ENCODE data around the gene ZSCAN4.

Gene ZSCAN4, protein sequence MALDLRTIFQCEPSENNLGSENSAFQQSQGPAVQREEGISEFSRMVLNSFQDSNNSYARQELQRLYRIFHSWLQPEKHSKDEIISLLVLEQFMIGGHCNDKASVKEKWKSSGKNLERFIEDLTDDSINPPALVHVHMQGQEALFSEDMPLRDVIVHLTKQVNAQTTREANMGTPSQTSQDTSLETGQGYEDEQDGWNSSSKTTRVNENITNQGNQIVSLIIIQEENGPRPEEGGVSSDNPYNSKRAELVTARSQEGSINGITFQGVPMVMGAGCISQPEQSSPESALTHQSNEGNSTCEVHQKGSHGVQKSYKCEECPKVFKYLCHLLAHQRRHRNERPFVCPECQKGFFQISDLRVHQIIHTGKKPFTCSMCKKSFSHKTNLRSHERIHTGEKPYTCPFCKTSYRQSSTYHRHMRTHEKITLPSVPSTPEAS

DNA sequence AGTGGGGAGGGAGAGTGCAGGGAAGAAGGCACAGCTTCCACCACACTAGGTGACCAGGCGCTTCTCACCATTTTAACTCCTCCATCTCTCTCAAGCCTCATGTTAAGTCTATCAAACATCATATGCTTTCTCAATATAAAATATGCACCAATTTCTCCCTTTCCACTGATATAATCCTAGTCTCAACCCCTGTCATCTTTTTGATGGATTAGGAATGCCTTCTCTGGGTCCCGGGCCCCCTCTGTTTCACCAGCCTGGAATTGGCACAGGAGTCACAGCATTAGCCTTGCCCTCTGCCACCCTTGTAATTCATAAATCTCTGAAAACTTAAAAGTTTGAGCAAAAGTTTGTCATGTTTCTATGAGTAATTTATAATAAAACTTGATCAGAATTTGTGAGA, at the start of gene ZSCAN4:
Gene ZSCAN4 (plus strand): TSS at position 301 of the 400 bp plus-strand sequence. CDS start 7,211 bp downstream, outside the sequence.
- DNase-seq: no peak

GRCh38 chr19:57620673-57621348, 47.9 kb upstream of the ZSCAN4 start:
- no peak for DNase-seq

DNA sequence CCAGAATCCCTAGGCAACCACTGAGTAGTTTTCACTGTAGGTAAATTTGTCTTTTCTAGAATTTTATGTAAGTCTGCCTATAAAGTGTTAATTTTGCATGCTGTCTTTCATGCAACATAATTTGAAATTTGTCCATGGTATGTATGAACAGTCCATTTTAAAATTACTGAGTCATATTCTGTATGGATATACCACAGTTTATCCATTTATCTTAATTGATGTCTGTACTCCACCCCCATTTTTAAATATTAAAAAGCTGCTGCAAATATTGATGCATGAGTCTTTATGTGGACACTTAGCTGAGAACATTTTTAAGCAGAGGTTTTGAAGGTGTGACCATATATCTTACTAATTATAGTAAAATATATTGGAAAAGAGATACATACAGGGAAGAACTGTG, 45.6 kb upstream of the ZSCAN4 start:
- DNase-seq: no peak

DNA sequence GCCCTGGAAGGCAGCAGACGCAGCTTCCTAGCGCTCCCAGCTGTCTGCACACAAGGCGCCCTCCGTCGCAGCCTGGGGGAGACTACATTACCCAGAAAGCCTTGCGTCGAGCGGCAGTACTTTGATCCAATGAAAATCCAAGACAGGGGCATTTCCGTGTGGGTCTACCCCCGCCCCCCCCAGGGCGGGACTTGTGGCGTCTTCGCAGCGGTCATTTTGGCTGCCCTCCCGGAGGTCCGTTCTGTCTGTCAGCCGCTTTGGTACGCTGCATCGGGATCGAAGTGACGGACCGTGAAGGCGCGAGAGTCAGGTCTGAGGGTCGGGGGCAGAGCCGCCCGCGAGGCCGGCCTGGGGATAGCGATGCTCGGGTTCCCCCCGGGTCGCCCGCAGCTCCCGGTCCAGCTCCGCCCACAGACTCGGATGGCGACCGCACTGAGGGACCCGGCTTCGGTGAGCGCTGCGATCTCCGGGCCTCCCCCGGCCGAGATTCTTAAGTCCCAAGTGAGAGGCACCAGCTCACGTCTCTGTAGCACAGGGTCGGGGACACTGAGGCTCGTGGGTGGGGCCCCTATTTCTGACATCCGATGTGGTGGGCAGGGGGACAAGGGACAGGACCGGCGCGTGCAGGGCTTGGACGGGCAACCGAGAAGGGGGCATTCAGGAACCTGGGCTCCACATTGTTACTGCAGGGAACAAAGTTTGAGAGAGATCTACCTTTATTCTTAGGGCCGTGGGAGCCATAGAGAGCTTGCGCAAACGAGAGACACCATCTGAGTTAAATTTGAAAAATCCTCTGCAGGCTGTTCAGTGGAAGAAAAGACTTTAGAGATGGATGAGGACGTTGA, 35.5 kb upstream of the ZSCAN4 start, which contains the start of gene ZNF211:
Gene ZNF211 (plus strand): TSS at position 182 of the 845 bp plus-strand sequence. CDS start 179 bp downstream, at position 361.
- peak; percentile 74 for DNase-seq

- DNase-seq: no peak
Measured at GRCh38 chr19:57633832-57634131, 35.0 kb upstream of the ZSCAN4 start.

GRCh38 chr19:57637379-57637778, 31.4 kb upstream of the ZSCAN4 start:
- DNase-seq: no peak

DNA sequence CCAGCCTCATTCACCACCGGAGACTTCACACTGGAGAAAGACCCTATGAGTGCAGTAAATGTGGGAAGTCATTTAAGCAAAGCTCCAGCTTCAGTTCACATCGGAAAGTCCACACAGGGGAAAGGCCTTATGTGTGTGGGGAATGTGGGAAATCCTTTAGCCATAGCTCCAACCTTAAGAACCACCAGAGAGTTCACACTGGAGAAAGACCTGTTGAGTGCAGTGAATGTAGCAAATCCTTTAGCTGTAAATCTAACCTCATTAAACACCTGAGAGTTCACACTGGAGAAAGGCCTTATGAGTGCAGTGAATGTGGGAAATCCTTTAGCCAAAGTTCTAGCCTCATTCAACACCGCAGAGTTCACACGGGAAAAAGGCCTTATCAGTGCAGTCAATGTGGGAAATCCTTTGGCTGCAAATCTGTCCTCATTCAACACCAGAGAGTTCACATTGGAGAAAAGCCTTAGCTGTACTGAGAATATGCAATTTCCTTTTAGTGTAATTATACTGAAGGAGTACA, 27.0 kb upstream of the ZSCAN4 start:
- no peak for DNase-seq

DNA sequence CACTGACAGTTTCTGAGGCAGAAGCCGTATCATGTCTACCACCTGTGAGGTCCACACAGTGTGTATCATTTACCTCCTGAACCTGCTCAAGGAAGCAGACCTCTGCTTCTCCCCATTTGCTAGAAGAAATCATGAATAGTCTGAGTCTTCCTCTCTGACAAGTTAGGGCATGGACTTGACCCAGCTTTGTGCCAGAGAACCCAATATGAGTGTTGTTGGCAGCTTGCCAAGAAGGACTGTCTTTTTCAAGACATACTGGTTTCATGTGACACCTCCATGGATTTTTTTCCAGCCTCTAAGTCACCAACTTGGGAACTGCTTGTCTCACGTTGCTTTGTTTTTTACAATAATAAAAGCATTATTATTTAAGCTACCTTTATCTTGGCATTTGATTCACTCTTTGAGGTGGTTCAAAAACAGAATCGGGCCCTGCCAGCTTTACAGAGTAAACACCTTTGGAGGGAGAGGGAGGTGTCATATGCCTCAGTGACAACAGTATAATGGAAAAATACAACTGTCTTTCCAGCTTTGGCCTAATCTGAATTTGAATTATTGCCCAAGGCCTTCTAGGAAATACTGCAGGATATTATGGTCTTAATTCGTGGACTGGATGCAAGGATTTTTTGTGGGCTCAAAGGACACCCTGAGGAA, 26.2 kb upstream of the ZSCAN4 start:
- no peak for DNase-seq

- no peak for DNase-seq
Measured at GRCh38 chr19:57643734-57644133, 25.0 kb upstream of the ZSCAN4 start.

- no peak for DNase-seq
Measured at GRCh38 chr19:57648331-57649003, 20.3 kb upstream of the ZSCAN4 start.

GRCh38 chr19:57651654-57651996, 17.1 kb upstream of the ZSCAN4 start:
- DNase-seq: no peak

GRCh38 chr19:57653689-57654088, 15.0 kb upstream of the ZSCAN4 start:
- no peak for DNase-seq

DNA sequence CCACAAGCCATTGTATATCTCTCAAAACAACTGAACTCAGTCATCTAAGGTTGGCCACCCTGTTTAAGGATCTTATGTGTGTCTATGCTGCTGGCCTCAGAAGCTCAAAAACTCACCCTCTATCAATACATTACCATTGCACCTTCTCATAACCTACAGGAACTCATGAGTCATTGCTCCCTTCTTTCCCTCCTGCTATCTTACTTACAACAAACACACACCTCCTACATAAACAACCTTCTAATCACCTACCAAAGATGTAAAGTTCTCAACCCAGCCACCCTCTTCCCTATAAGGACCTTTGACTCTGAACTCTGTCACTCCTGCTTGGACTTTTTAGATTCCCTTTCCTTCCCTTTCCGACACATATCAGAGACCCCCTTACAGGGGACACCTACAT, 13.3 kb upstream of the ZSCAN4 start:
- DNase-seq: no peak

DNA sequence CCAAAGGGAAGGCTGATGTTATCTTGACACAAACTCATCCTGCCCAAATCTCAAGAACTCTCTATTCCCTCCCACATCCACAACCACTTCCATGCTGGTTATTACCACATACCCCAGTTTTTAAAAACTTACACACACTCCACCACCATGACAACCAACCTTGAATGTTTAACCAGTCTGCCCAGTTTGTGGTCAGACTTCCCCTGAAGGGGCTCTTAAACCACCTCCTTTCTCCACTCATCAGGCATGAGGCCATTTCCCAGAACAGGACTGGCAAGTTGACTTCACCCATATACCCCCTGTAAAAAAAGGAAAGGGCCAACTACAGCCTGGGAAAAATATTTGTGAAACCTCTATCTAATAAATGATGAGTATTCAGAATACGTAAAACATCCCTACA, 12.4 kb upstream of the ZSCAN4 start:
- DNase-seq: no peak

GRCh38 chr19:57664269-57665127, 4.2 kb upstream of the ZSCAN4 start:
- DNase-seq: no peak

DNA sequence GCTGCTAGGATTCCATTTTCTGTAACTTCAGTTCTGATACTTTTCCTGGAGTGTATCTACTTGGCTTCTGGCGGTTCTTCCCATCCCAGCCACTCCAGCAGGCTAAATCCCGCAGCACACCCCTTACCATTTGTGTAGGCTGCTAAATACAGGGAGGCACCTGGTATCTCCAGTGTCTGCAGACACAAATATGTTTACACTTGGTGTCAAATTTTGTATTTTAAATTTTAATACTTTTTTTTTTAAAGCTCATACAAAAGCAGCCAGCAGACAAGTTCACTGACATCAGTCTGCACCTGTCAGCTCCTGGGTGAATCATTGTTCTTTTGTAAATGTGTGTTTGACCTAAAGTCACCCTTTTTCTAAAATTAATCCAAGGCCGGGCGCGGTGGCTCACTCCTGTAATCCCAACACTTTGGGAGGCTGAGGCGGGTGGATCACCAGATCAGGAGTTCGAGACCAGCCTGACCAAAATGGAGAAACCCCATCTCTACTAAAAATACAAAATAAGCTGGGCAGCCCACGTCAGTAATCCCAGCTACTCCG, 3.4 kb upstream of the ZSCAN4 start:
- DNase-seq: no peak

DNA sequence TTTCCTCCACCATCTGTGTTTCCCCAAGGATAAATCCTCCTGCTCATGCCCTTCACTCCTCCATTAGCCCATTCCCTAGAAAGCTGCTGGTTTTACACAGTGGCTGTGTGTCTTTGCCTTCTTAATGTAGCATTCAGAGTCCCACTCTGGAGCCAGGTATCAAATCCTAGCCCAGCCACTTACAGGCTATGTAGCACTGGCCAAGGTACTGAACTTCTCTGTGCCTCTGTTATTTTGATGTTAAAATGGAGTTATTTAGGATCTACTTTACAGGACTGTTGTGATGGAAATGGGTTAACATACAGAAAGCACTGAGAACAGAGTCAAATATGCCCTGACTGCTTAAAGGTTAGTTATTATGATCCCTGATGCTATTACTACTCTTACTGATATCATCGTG, 1.5 kb upstream of the ZSCAN4 start:
- no peak for DNase-seq

DNA sequence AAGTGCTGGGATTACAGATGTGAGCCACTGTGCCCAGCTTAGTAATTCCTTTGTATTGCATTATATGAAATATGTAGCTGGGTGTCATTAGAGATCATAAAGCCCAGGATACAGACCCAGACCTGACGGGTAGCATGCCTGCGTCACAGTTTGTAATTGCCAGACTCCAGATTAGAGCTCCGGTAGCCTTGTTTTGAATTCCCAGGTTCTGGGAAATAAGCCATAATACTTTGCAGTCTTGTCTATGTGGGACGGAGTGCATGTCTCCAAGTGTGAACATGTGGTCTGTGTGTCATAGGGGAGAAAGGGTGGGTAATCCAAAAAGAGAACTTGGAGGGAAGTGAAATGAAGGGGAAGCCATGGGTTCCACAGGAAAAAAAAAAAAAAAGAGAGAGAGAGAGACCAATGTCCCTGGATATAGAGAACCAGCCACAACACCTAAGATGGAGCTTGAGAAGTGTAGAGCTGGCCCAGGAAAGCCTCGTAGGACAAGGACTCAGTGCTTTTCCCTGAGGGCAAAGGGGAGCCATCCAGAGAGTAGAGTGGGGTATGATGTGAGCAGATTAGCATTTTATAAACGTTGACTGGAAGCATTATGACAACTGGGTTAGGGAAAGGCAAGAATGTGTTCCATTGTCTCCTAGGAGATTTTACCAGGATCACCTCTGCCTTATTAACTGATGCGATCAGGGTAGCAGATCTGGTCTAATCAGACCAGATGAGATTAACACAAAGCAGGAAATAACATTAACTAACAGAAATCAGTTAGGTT, 2.6 kb downstream of the ZSCAN4 start:
- DNase-seq: no peak

DNA sequence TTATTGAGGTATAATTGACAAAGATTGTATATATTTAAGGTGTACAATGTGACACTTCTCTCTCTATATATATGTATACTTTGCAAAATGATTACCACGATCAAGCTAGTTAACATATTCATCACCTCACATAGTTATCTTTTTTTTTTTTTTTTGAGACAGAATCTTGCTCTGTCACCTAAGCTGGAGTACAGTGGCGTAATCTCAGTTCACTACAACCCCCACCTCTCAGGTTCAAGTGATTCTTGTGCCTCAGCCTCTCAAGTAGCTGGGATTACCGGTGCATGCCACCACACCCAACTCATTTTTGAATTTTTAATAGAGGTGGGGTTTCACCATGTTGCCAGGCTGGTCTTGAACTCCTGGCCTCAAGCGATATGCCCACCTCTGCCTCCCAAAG, 3.7 kb downstream of the ZSCAN4 start:
- DNase-seq: no peak

GRCh38 chr19:57675881-57676280, 7.1 kb downstream of the ZSCAN4 start:
- no peak for DNase-seq

Measured in GDM1 (cell line).